Endothelial cell of umbilical vein (primary cell): ENCODE results near the gene CNGB1. TPM values are rescaled to one million over a fixed set of nuclear protein-coding genes. Genes with fewer than 3 reads are reported as not detected.

Experiments
- BruUV-seq: library from RNA; stranded (reverse); fragments of 400-500 nt; replicated peaks from 2 replicates; lab custom pipeline; 2021; lab: Mats Ljungman, UMichigan
- CTCF ChIA-PET: fragments of 300-600, 350-600 bp; sonication (Branson Sonifier 250); formaldehyde crosslinking; loops from one replicate; lab custom pipeline; 2021; ENCODE audit warnings: antibody characterized with exemption, inconsistent platforms; lab: Charles Lee
- POLR2A ChIA-PET: fragments of 300-600, 350-600 bp; sonication (Branson Sonifier 250); formaldehyde crosslinking; loops from one replicate; lab custom pipeline; 2021; ENCODE audit warnings: antibody characterized with exemption, inconsistent platforms; lab: Charles Lee
- DNase-seq: peaks from one replicate; pipeline ENCODE4 v3.0.0-alpha.2; 2011; ENCODE audit warnings: low read depth, low spot score
- FAIRE-seq: peaks from 2 replicates; lab custom pipeline; 2011; peaks lifted over from hg19 to GRCh38; lab: Jason Lieb, UNC
- H2AFZ ChIP-seq: 2 replicates; pipeline ENCODE4 v1.6.0; 2012; ENCODE audit warnings: low read depth, low read length, control low read depth, inconsistent platforms
- H3K27ac ChIP-seq: 2 replicates; pipeline ENCODE4 v1.5.1; 2011; ENCODE audit warnings: low read depth, mild to moderate bottlenecking, control low read depth, low read length, moderate library complexity; ENCODE audit not compliant: insufficient read depth
- H3K27me3 ChIP-seq, 2 experiments: 2 replicates each; pipeline versions ENCODE4 v1.6.0 to v1.6.1; 2011; ENCODE audit warnings: low read length in 2 of 2, mixed read lengths in 1 of 2; ENCODE audit not compliant: control insufficient read depth in 2 of 2, insufficient read depth in 2 of 2
- H3K36me3 ChIP-seq, 2 experiments: 2 replicates in 1 of 2; 3 replicates in 1 of 2; pipeline ENCODE4 v1.5.1; 2011; ENCODE audit warnings: low read length in 2 of 2, mild to moderate bottlenecking in 1 of 2, moderate library complexity in 1 of 2; ENCODE audit not compliant: control insufficient read depth in 2 of 2, insufficient read depth in 2 of 2; ENCODE audit errors: extremely low read depth in 1 of 2
- H3K4me1 ChIP-seq: 3 replicates; pipeline ENCODE4 v1.5.1; 2011; ENCODE audit warnings: mild to moderate bottlenecking, low read length; ENCODE audit not compliant: control insufficient read depth, insufficient read depth; ENCODE audit errors: extremely low read depth
- H3K4me2 ChIP-seq: 2 replicates; pipeline ENCODE4 v1.6.1; 2011; ENCODE audit warnings: low read length, control low read depth, mixed read lengths; ENCODE audit not compliant: insufficient read depth
- H3K4me3 ChIP-seq, 3 experiments: fragments of 200-600 bp in 1 of 3; sonication (generic), shearing (Covaris generic) in 1 of 3; replicated peaks in 1 of 3; 2 replicates each; pipeline ENCODE4 v1.5.1; 2011 to 2016; ENCODE audit warnings: control low read depth in 3 of 3, low read length in 3 of 3, mild to moderate bottlenecking in 2 of 3, inconsistent platforms in 1 of 3, low read depth in 1 of 3, moderate library complexity in 1 of 3; ENCODE audit not compliant: insufficient read depth in 1 of 3
- H3K79me2 ChIP-seq: 2 replicates; pipeline ENCODE4 v1.6.0; 2012; ENCODE audit warnings: low read length, inconsistent platforms; ENCODE audit not compliant: control insufficient read depth, insufficient read depth
- H3K9ac ChIP-seq: replicated peaks from 2 replicates; pipeline ENCODE3; 2011; ENCODE audit warnings: low read length, control low read depth; ENCODE audit not compliant: insufficient read depth; ENCODE audit errors: extremely low read depth
- H3K9me1 ChIP-seq: replicated peaks from 3 replicates; pipeline ENCODE4 v1.6.0; 2011; ENCODE audit warnings: mild to moderate bottlenecking, low read length; ENCODE audit not compliant: control insufficient read depth, insufficient read depth; ENCODE audit errors: extremely low read depth
- H3K9me3 ChIP-seq: replicated peaks from 2 replicates; pipeline ENCODE4 v1.5.1; 2012; ENCODE audit warnings: low read length, inconsistent platforms; ENCODE audit not compliant: control insufficient read depth, insufficient read depth
- H4K20me1 ChIP-seq: replicated peaks from 2 replicates; pipeline ENCODE3; 2011; ENCODE audit warnings: mild to moderate bottlenecking, low read length; ENCODE audit not compliant: control insufficient read depth, insufficient read depth; ENCODE audit errors: extremely low read depth
- EZH2 ChIP-seq: IDR thresholded peaks from 2 replicates; pipeline ENCODE4 v1.6.1; 2012; ENCODE audit warnings: borderline replicate concordance, low read depth, mild to moderate bottlenecking, moderate library complexity, low read length, inconsistent platforms; ENCODE audit not compliant: severe bottlenecking
- FOS ChIP-seq: IDR thresholded peaks from 2 replicates; pipeline ENCODE4 v1.6.1; 2011; ENCODE audit warnings: mild to moderate bottlenecking, low read length, moderate library complexity, borderline replicate concordance; ENCODE audit not compliant: insufficient read depth
- GATA2 ChIP-seq: IDR thresholded peaks from 2 replicates; pipeline ENCODE4 v1.7.0; 2011; ENCODE audit warnings: low read depth, mild to moderate bottlenecking, moderate library complexity, mixed read lengths, low read length; ENCODE audit not compliant: insufficient read length, insufficient read depth
- JUN ChIP-seq: IDR thresholded peaks from 2 replicates; pipeline ENCODE4 v1.6.1; 2011; ENCODE audit warnings: borderline replicate concordance, low read depth; ENCODE audit not compliant: insufficient read length, insufficient read depth
- MYC ChIP-seq: IDR thresholded peaks from one replicate; pipeline ENCODE4 v1.6.1; 2011; ENCODE audit warnings: mild to moderate bottlenecking, low read depth, low read length
- POLR2A ChIP-seq: IDR thresholded peaks from 2 replicates; pipeline ENCODE4 v1.6.1; 2012; ENCODE audit warnings: low read depth, mild to moderate bottlenecking, control low read depth, low read length
- POLR2AphosphoS5 ChIP-seq: IDR thresholded peaks from 2 replicates; pipeline ENCODE4 v1.6.1; 2012; ENCODE audit warnings: low read depth, mild to moderate bottlenecking, control low read depth, low read length, moderate library complexity; ENCODE audit not compliant: insufficient read depth
- dilution Hi-C: fragments of 300-500 bp; cut with MboI; formaldehyde crosslinking; loops from one replicate; pipeline ENCODE4 v1.15.0; 2019; ENCODE audit warnings: low sequenced_read_pairs; ENCODE audit not compliant: extremely low pct_ligation_motif_present
- intact Hi-C: fragments of 100-400 bp; cut with micrococcal nuclease; formaldehyde crosslinking; loops from one replicate; pipeline ENCODE4 v1.10.0; 2022
- polyA plus RNA-seq, 4 experiments: library from polyadenylated mRNA; depleted of rRNA in 3 of 4; stranded (reverse) in 3 of 4; unstranded in 1 of 4; fragments of >200 nt; gene quantifications; 2 replicates each; pipeline versions ENCODE4 v1.2.1 to v1.2.3, GENCODE V29; 2011 to 2012; ENCODE audit warnings: missing spikeins in 1 of 4
- total RNA-seq: library from RNA; stranded (reverse); gene quantifications from 2 replicates; pipeline ENCODE4 v1.2.3, GENCODE V29; 2021
- TF ChIP-seq, protein P1 (sequence below), 2 donors: IDR thresholded peaks; 1 replicate in 1 of 2; 2 replicates in 1 of 2; pipeline ENCODE4 v1.5.1; 2011; ENCODE audit warnings: low read length in 2 of 2, mild to moderate bottlenecking in 2 of 2, moderate library complexity in 2 of 2, control low read depth in 1 of 2, inconsistent platforms in 1 of 2, low read depth in 1 of 2; ENCODE audit not compliant: insufficient read depth in 1 of 2; ENCODE audit errors: extremely low read depth in 1 of 2
- TF ChIP-seq, protein P2 (sequence below): IDR thresholded peaks from 2 replicates; pipeline ENCODE4 v1.6.1; 2011; ENCODE audit not compliant: insufficient read depth, insufficient read length

CNGB1 gene
- total and polyA plus RNA-seq, 2 donors (not counting 3 experiments of a cell fraction or from before 2014, with no cell fraction given), result not detected

DNA sequence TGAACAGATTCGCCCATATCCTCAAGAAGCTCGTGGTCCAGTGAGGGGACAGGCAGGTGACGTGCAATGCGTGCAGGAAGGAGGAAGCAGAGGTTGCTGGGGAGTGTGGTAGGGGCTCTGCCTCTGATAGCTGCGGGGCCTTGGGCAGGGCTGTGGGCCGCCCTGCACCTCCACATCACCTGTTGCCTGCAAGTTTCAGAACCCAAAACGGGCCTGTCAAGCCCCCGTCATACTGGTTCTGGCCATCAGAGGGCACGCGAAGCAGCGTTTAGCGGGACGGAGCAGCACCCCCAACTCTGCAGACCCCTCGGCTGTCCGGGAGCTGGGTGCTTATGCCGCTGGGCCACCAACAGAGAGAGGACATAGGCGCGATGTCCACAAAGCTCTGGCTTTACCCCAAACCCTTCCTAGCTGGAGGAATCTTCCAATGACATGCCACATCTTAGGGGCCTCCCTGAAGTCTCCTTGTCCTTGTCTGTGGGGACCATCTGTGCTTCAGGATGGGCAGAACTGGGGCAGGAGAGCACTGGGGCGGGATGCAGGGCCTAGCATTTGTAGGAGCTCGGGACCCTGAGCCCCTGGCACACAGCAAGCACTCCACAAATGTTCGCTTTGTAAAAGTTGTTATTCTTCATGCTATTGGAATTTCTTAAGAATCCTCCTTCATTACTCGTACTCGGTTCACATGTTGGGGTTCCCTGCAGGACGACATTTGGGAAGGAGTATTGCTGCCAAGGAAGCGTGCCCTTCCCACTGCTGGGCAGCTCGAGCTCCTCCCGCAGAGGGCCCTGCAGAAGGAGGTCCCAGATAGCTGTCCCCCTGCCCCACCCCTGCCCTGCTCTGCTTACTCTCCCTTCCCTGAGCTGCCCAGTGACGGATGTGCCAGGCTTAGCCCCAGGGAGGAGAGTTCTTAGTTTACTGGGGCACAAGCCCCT is 64.3 kb downstream of the CNGB1 start:
- Histone ChIP-seq H3K4me3 (no peak overlapping the region), H3K27ac (no peak overlapping the region), H3K9ac (no peak overlapping the region), H3K4me1 (no peaks in the 10 kb centered on the region), H3K79me2 (no peaks in the 10 kb centered on the region), H3K4me2 (no peak overlapping the region), H3K9me1 (no peaks in the 10 kb centered on the region), H3K27me3 (peaks cover 0 to 3% of the 10 kb centered on the region in 2 experiments), H3K36me3 (no peaks in the 10 kb centered on the region), H3K9me3 (no peaks in the 10 kb centered on the region), H2AFZ (no peak overlapping the region), H4K20me1 (no peaks in the 10 kb centered on the region)
- TF ChIP-seq, protein P1, sequence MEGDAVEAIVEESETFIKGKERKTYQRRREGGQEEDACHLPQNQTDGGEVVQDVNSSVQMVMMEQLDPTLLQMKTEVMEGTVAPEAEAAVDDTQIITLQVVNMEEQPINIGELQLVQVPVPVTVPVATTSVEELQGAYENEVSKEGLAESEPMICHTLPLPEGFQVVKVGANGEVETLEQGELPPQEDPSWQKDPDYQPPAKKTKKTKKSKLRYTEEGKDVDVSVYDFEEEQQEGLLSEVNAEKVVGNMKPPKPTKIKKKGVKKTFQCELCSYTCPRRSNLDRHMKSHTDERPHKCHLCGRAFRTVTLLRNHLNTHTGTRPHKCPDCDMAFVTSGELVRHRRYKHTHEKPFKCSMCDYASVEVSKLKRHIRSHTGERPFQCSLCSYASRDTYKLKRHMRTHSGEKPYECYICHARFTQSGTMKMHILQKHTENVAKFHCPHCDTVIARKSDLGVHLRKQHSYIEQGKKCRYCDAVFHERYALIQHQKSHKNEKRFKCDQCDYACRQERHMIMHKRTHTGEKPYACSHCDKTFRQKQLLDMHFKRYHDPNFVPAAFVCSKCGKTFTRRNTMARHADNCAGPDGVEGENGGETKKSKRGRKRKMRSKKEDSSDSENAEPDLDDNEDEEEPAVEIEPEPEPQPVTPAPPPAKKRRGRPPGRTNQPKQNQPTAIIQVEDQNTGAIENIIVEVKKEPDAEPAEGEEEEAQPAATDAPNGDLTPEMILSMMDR (IDR thresholded peaks at IDR 0.05; ENCODE audit: extremely low read depth in 1 of 2, insufficient read depth in 1 of 2, low read depth in 1 of 2, low read length in 2 of 2), result peak; percentile 34 to 61
- TF ChIP-seq JUN, result no peak
- FAIRE-seq (no peak), DNase-seq (peak; percentile 21)
- intact Hi-C loops, result no loop called here
- CTCF ChIA-PET, result interaction anchor here (0.8 to 3.4 kb wide), 16 partner anchors 8 to 330 kb away, joined by 3 to 36 read pairs (median 4); partner anchors contain the start of genes KATNB1, USB1 and ZNF319
- dilution Hi-C loops, result no loop called here
- BruUV-seq, result no TSS peak
- POLR2A ChIA-PET, result no interaction called here

DNA sequence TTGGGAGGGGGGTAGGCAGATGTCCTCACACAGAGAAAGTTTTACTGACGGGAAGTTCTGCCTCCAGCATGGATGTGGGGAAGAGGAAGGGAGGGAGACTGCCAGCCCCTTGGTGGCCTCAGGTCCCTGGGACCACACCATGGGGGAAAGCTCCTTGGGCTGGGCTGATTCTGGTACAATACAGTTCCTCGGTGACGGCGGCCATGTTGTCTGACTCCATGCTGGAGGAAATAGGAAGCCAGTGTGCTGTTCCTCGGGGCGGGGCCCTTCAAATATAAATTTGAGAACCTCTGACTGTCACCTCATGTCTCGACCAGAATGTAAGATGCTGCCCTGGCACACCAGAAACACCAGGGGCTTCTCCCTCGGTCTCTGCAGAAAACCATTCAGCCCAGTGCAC is 66.8 kb downstream of the CNGB1 start:
- Histone ChIP-seq H2AFZ (no peak overlapping the region), H3K9me1 (no peaks in the 10 kb centered on the region), H3K4me2 (no peak overlapping the region), H3K79me2 (no peaks in the 10 kb centered on the region), H3K27ac (no peak overlapping the region), H3K36me3 (no peaks in the 10 kb centered on the region), H3K27me3 (peaks cover 0 to 3% of the 10 kb centered on the region in 2 experiments), H3K9ac (no peak overlapping the region), H4K20me1 (no peaks in the 10 kb centered on the region), H3K4me1 (no peaks in the 10 kb centered on the region), H3K9me3 (no peaks in the 10 kb centered on the region), H3K4me3 (no peak overlapping the region)
- ChIA-PET CTCF (interaction anchor here (3.4 kb wide), 1 partner anchor 218 kb away, joined by 13 read pairs; no protein-coding TSS in a partner anchor), POLR2A (no interaction called here)
- intact Hi-C loops (no loop called here), dilution Hi-C loops (no loop called here)
- no peak for FAIRE-seq
- TF ChIP-seq MYC, result no peak
- TF ChIP-seq POLR2AphosphoS5, result no peak
- TF ChIP-seq GATA2, result no peak
- TF ChIP-seq EZH2, result no peak
- TF ChIP-seq, protein P1 (IDR thresholded peaks at IDR 0.05; ENCODE audit: extremely low read depth in 1 of 2, insufficient read depth in 1 of 2, low read depth in 1 of 2, low read length in 2 of 2), result no peak
- TF ChIP-seq, protein P2, sequence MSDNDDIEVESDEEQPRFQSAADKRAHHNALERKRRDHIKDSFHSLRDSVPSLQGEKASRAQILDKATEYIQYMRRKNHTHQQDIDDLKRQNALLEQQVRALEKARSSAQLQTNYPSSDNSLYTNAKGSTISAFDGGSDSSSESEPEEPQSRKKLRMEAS, result no peak
- no peak for TF ChIP-seq POLR2A
- no peak for TF ChIP-seq FOS
- TF ChIP-seq JUN, result no peak
- BruUV-seq, result no TSS peak
- DNase-seq, result no peak
